WTC11 (cell line): ENCODE data around the gene MAP4. TPM values are rescaled to one million over a fixed set of nuclear protein-coding genes. Genes with fewer than 3 reads are reported as not detected.

ENCODE experiments used
- ATAC-seq: fragments of 200-7000 bp; cut with Tn5 transposase; 2 replicates; pipeline ENCODE4 v1.10.0; 2021; ENCODE audit warnings: mild to moderate bottlenecking, moderate library complexity
- CTCF ChIA-PET: fragments of 300-600 bp; sonication (Branson Sonifier 250); formaldehyde crosslinking; loops from one replicate; lab custom pipeline; 2021; ENCODE audit warnings: antibody characterized with exemption; lab: Charles Lee
- POLR2A ChIA-PET: fragments of 350-600 bp; sonication (Branson Sonifier 250); formaldehyde crosslinking; loops from one replicate; lab custom pipeline; 2021; ENCODE audit warnings: antibody characterized with exemption; lab: Charles Lee
- DNase-seq: peaks from one replicate; pipeline ENCODE4 v3.0.0; 2021; ENCODE audit warnings: low spot score
- H3K27ac Mint-ChIP-seq: 2 replicates; pipeline ENCODE4 v1.8.0; 2021; ENCODE audit warnings: mixed read lengths
- H3K27me3 Mint-ChIP-seq: 2 replicates; pipeline ENCODE4 v1.8.0; 2021; ENCODE audit warnings: low read depth, mild to moderate bottlenecking, moderate library complexity, mixed read lengths
- H3K36me3 Mint-ChIP-seq: 2 replicates; pipeline ENCODE4 v1.8.0; 2021; ENCODE audit warnings: mixed read lengths
- H3K4me1 Mint-ChIP-seq: 2 replicates; pipeline ENCODE4 v1.8.0; 2022; ENCODE audit warnings: mixed read lengths
- H3K4me3 Mint-ChIP-seq: 2 replicates; pipeline ENCODE4 v1.8.0; 2021; ENCODE audit warnings: mild to moderate bottlenecking, moderate library complexity, mixed read lengths
- H3K9me3 Mint-ChIP-seq: 2 replicates; pipeline ENCODE4 v1.8.0; 2021; ENCODE audit warnings: mixed read lengths
- ATF1 ChIP-seq: sonication (generic); formaldehyde crosslinking; IDR thresholded peaks from 2 replicates; pipeline ENCODE4 v1.8.1; 2023; ENCODE audit warnings: mild to moderate bottlenecking, moderate library complexity, missing genetic modification reagents
- HMGXB4 ChIP-seq: sonication (generic); formaldehyde crosslinking; IDR thresholded peaks from 2 replicates; pipeline ENCODE4 v1.8.1; 2023; ENCODE audit warnings: mild to moderate bottlenecking, moderate library complexity, missing genetic modification reagents
- MLX ChIP-seq: sonication (generic); formaldehyde crosslinking; IDR thresholded peaks from 2 replicates; pipeline ENCODE4 v1.8.1; 2023; ENCODE audit warnings: mild to moderate bottlenecking, missing genetic modification reagents, moderate library complexity
- MXD4 ChIP-seq: fragments of 250-450 bp; sonication (Bioruptor Pico); IDR thresholded peaks from 2 replicates; pipeline ENCODE4 v1.8.0; 2021; ENCODE audit warnings: mild to moderate bottlenecking, moderate library complexity, borderline replicate concordance
- NR1H2 ChIP-seq: sonication (generic); formaldehyde crosslinking; IDR thresholded peaks from 2 replicates; pipeline ENCODE4 v1.9.0; 2021; ENCODE audit warnings: mild to moderate bottlenecking, moderate library complexity, missing genetic modification reagents
- OVOL2 ChIP-seq: fragments of 250-450 bp; sonication (Bioruptor Pico); IDR thresholded peaks from 2 replicates; pipeline ENCODE4 v1.9.0; 2021; ENCODE audit warnings: mild to moderate bottlenecking, borderline replicate concordance
- RELA ChIP-seq: sonication (generic); formaldehyde crosslinking; IDR thresholded peaks from 2 replicates; pipeline ENCODE4 v1.8.1; 2022; ENCODE audit warnings: missing genetic modification reagents, mild to moderate bottlenecking, borderline replicate concordance
- RORB ChIP-seq: fragments of 250-450 bp; sonication (Bioruptor Pico); IDR thresholded peaks from 2 replicates; pipeline ENCODE4 v1.9.0; 2021; ENCODE audit warnings: mild to moderate bottlenecking
- ZNF416 ChIP-seq: fragments of 250-450 bp; sonication (Bioruptor Pico); IDR thresholded peaks from 2 replicates; pipeline ENCODE4 v1.9.0; 2021; ENCODE audit warnings: mild to moderate bottlenecking, inconsistent platforms
- total RNA-seq: library from RNA; stranded (reverse); gene quantifications from 3 replicates; pipeline ENCODE4 v1.2.3, GENCODE V29; 2021
- TF ChIP-seq, protein P1 (sequence below): fragments of 200-600 bp; IDR thresholded peaks from 2 replicates; pipeline ENCODE4 v1.8.0; 2022; ENCODE audit warnings: antibody characterized with exemption
- TF ChIP-seq, protein P2 (sequence below): fragments of 250-450 bp; sonication (Bioruptor Pico); IDR thresholded peaks from 2 replicates; pipeline ENCODE4 v1.8.0; 2021; ENCODE audit warnings: mild to moderate bottlenecking
- TF ChIP-seq, protein P3 (sequence below): fragments of 250-450 bp; sonication (Bioruptor Pico); IDR thresholded peaks from 2 replicates; pipeline ENCODE4 v1.9.0; 2021; ENCODE audit warnings: mild to moderate bottlenecking, borderline replicate concordance
- TF ChIP-seq, protein P4 (sequence below): fragments of 250-450 bp; sonication (Bioruptor Pico); IDR thresholded peaks from 2 replicates; pipeline ENCODE4 v1.9.0; 2021; ENCODE audit warnings: mild to moderate bottlenecking

MAP4 gene
- total RNA-seq, 1 experiment from 2014 or later: 199 TPM

GRCh38 chr3:47994180-47994579 is 22.0 kb downstream of the MAP4 start:
- Mint-ChIP-seq H3K27me3 (no peaks in the 10 kb centered on the region), H3K36me3 (peaks cover 11% of the 10 kb centered on the region), H3K4me3 (no peak overlapping the region), H3K9me3 (no peaks in the 10 kb centered on the region), H3K4me1 (peaks cover 17% of the 10 kb centered on the region), H3K27ac (peak overlapping the region; percentile 9; the same call in 1 of the 2 replicates)
- TF ChIP-seq ZNF416 (CRISPR knock-in tag): no peak
- TF ChIP-seq, protein P1, sequence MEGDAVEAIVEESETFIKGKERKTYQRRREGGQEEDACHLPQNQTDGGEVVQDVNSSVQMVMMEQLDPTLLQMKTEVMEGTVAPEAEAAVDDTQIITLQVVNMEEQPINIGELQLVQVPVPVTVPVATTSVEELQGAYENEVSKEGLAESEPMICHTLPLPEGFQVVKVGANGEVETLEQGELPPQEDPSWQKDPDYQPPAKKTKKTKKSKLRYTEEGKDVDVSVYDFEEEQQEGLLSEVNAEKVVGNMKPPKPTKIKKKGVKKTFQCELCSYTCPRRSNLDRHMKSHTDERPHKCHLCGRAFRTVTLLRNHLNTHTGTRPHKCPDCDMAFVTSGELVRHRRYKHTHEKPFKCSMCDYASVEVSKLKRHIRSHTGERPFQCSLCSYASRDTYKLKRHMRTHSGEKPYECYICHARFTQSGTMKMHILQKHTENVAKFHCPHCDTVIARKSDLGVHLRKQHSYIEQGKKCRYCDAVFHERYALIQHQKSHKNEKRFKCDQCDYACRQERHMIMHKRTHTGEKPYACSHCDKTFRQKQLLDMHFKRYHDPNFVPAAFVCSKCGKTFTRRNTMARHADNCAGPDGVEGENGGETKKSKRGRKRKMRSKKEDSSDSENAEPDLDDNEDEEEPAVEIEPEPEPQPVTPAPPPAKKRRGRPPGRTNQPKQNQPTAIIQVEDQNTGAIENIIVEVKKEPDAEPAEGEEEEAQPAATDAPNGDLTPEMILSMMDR: no peak
- no peak for TF ChIP-seq RELA (CRISPR knock-in tag)
- TF ChIP-seq MLX: no peak
- TF ChIP-seq, protein P2, sequence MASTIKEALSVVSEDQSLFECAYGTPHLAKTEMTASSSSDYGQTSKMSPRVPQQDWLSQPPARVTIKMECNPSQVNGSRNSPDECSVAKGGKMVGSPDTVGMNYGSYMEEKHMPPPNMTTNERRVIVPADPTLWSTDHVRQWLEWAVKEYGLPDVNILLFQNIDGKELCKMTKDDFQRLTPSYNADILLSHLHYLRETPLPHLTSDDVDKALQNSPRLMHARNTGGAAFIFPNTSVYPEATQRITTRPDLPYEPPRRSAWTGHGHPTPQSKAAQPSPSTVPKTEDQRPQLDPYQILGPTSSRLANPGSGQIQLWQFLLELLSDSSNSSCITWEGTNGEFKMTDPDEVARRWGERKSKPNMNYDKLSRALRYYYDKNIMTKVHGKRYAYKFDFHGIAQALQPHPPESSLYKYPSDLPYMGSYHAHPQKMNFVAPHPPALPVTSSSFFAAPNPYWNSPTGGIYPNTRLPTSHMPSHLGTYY (CRISPR knock-in tag): no peak
- TF ChIP-seq, protein P3, sequence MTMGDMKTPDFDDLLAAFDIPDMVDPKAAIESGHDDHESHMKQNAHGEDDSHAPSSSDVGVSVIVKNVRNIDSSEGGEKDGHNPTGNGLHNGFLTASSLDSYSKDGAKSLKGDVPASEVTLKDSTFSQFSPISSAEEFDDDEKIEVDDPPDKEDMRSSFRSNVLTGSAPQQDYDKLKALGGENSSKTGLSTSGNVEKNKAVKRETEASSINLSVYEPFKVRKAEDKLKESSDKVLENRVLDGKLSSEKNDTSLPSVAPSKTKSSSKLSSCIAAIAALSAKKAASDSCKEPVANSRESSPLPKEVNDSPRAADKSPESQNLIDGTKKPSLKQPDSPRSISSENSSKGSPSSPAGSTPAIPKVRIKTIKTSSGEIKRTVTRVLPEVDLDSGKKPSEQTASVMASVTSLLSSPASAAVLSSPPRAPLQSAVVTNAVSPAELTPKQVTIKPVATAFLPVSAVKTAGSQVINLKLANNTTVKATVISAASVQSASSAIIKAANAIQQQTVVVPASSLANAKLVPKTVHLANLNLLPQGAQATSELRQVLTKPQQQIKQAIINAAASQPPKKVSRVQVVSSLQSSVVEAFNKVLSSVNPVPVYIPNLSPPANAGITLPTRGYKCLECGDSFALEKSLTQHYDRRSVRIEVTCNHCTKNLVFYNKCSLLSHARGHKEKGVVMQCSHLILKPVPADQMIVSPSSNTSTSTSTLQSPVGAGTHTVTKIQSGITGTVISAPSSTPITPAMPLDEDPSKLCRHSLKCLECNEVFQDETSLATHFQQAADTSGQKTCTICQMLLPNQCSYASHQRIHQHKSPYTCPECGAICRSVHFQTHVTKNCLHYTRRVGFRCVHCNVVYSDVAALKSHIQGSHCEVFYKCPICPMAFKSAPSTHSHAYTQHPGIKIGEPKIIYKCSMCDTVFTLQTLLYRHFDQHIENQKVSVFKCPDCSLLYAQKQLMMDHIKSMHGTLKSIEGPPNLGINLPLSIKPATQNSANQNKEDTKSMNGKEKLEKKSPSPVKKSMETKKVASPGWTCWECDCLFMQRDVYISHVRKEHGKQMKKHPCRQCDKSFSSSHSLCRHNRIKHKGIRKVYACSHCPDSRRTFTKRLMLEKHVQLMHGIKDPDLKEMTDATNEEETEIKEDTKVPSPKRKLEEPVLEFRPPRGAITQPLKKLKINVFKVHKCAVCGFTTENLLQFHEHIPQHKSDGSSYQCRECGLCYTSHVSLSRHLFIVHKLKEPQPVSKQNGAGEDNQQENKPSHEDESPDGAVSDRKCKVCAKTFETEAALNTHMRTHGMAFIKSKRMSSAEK (CRISPR knock-in tag): no peak
- TF ChIP-seq NR1H2 (CRISPR knock-in tag): no peak
- no peak for TF ChIP-seq ATF1
- TF ChIP-seq, protein P4, sequence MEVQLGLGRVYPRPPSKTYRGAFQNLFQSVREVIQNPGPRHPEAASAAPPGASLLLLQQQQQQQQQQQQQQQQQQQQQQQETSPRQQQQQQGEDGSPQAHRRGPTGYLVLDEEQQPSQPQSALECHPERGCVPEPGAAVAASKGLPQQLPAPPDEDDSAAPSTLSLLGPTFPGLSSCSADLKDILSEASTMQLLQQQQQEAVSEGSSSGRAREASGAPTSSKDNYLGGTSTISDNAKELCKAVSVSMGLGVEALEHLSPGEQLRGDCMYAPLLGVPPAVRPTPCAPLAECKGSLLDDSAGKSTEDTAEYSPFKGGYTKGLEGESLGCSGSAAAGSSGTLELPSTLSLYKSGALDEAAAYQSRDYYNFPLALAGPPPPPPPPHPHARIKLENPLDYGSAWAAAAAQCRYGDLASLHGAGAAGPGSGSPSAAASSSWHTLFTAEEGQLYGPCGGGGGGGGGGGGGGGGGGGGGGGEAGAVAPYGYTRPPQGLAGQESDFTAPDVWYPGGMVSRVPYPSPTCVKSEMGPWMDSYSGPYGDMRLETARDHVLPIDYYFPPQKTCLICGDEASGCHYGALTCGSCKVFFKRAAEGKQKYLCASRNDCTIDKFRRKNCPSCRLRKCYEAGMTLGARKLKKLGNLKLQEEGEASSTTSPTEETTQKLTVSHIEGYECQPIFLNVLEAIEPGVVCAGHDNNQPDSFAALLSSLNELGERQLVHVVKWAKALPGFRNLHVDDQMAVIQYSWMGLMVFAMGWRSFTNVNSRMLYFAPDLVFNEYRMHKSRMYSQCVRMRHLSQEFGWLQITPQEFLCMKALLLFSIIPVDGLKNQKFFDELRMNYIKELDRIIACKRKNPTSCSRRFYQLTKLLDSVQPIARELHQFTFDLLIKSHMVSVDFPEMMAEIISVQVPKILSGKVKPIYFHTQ (CRISPR knock-in tag): no peak
- no peak for TF ChIP-seq OVOL2 (CRISPR knock-in tag)
- TF ChIP-seq HMGXB4 (CRISPR knock-in tag): no peak
- no peak for TF ChIP-seq RORB (CRISPR knock-in tag)
- no peak for TF ChIP-seq MXD4 (CRISPR knock-in tag)
- TF ChIP-seq, all 79 proteins: peak for 0
- ChIA-PET POLR2A (no interaction called here), CTCF (interaction anchor here (1.4 kb wide), 1 partner anchor 157 kb away, joined by 7 read pairs; no protein-coding TSS in a partner anchor)
- DNase-seq: no peak
- ATAC-seq: no peak
